HG03103 (cell line): ENCODE data around the gene DYRK1A.
A peak's percentile ranks its signal among the peaks of the same experiment; 100 is the strongest.

Source experiments
- ATAC-seq: cut with Tn5 transposase; IDR thresholded peaks from one replicate; pipeline ENCODE4 v1.9.1; 2021; ENCODE audit warnings: low read depth; ENCODE audit not compliant: unreplicated experiment

The DYRK1A gene

GRCh38 chr21:37383784-37384311 lies 17.3 kb downstream of the DYRK1A start:
- no peak for ATAC-seq

GRCh38 chr21:37384416-37384815 lies 17.8 kb downstream of the DYRK1A start:
- no peak for ATAC-seq

- ATAC-seq = no peak
These were observed 18.7 kb downstream of the DYRK1A start for GRCh38 chr21:37385179-37385765.

- no peak for ATAC-seq
These were observed 19.6 kb downstream of the DYRK1A start for GRCh38 chr21:37386151-37386550.

GRCh38 chr21:37389456-37389855 lies 22.9 kb downstream of the DYRK1A start:
- no peak for ATAC-seq

GRCh38 chr21:37391666-37392065 lies 25.1 kb downstream of the DYRK1A start:
- no peak for ATAC-seq

- ATAC-seq = no peak
These were observed 25.9 kb downstream of the DYRK1A start for GRCh38 chr21:37392441-37392840.

GRCh38 chr21:37393030-37393429 lies 26.5 kb downstream of the DYRK1A start:
- ATAC-seq = no peak

- no peak for ATAC-seq
These were observed 27.2 kb downstream of the DYRK1A start for GRCh38 chr21:37393786-37394185.

GRCh38 chr21:37395961-37396360 lies 29.4 kb downstream of the DYRK1A start:
- ATAC-seq = no peak

- no peak for ATAC-seq
These were observed 30.3 kb downstream of the DYRK1A start for GRCh38 chr21:37396855-37397254.

GRCh38 chr21:37398697-37399096 lies 32.1 kb downstream of the DYRK1A start:
- ATAC-seq = no peak

- ATAC-seq = no peak
These were observed 35.8 kb downstream of the DYRK1A start for GRCh38 chr21:37402251-37402867.

GRCh38 chr21:37405629-37406028 lies 39.1 kb downstream of the DYRK1A start:
- ATAC-seq = no peak

- peak; percentile 63 for ATAC-seq
These were observed 41.3 kb downstream of the DYRK1A start for GRCh38 chr21:37407719-37408420.

GRCh38 chr21:37408464-37409193 lies 42.1 kb downstream of the DYRK1A start:
- ATAC-seq = no peak

GRCh38 chr21:37410639-37411038 lies 44.1 kb downstream of the DYRK1A start:
- no peak for ATAC-seq

- ATAC-seq = no peak
These were observed 46.2 kb downstream of the DYRK1A start for GRCh38 chr21:37412603-37413360.

- no peak for ATAC-seq
These were observed 47.1 kb downstream of the DYRK1A start for GRCh38 chr21:37413553-37414291.
